T-helper 17 cell (primary cell): ENCODE results near the gene PPP1R12B. TPM values are rescaled to one million over a fixed set of nuclear protein-coding genes. Genes with fewer than 3 reads are reported as not detected.
"Not testable (repeated sequence)": the region's sequence is repeated elsewhere in the genome, so short reads cannot be mapped to it uniquely, and the experiment has no call there.

Experiments used
- ATAC-seq: fragments of 150-1000 bp; cut with Tn5 transposase; 2 replicates; pipeline ENCODE4 v1.10.0; 2021; ENCODE audit warnings: mild to moderate bottlenecking, moderate library complexity
- DNase-seq, 3 donors: peaks; one replicate each; pipeline versions ENCODE4 v3.0.0 to v3.0.0-alpha.2; 2020 to 2021
- H3K9me3 ChIP-seq: one replicate; pipeline ENCODE4 v1.7.0; 2013; ENCODE audit warnings: low read length, mild to moderate bottlenecking; ENCODE audit not compliant: control insufficient read depth, poor library complexity, severe bottlenecking
- H3K27ac Mint-ChIP-seq: one replicate; pipeline ENCODE4 v1.8.0; 2022; ENCODE audit warnings: mild to moderate bottlenecking, moderate library complexity, mixed read lengths
- H3K27me3 Mint-ChIP-seq: one replicate; pipeline ENCODE4 v1.8.0; 2022; ENCODE audit warnings: mixed read lengths
- H3K36me3 Mint-ChIP-seq: one replicate; pipeline ENCODE4 v1.8.0; 2022; ENCODE audit warnings: low read depth, mixed read lengths
- H3K4me1 Mint-ChIP-seq: one replicate; pipeline ENCODE4 v1.8.0; 2022; ENCODE audit warnings: mild to moderate bottlenecking, mixed read lengths
- H3K4me3 Mint-ChIP-seq: one replicate; pipeline ENCODE4 v1.8.0; 2022; ENCODE audit warnings: mild to moderate bottlenecking, moderate library complexity, mixed read lengths
- total RNA-seq, 4 donors: library from RNA in 2 of 4; stranded (reverse) in 2 of 4; gene quantifications; one replicate each; pipeline ENCODE4 v1.2.3 and lab custom pipeline; 2022 to 2026

Gene PPP1R12B
- total RNA-seq, 2 donors from 2014 or later, result 28.6 to 30.4 TPM

- no peaks in the 10 kb centered on the region for H3K27me3 Mint-ChIP-seq
- H3K4me3 Mint-ChIP-seq, result no peak overlapping the region
- H3K9me3 ChIP-seq, result no peaks in the 10 kb centered on the region
- H3K36me3 Mint-ChIP-seq, result no peaks in the 10 kb centered on the region
- H3K27ac Mint-ChIP-seq, result no peak overlapping the region
- ATAC-seq (no peak), DNase-seq (no peak)
- peaks cover 16% of the 10 kb centered on the region for H3K4me1 Mint-ChIP-seq
These were observed 7.5 kb downstream of the PPP1R12B start for GRCh38 chr1:202355944-202356553.

- Mint-ChIP-seq H3K4me3 (no peak overlapping the region), H3K36me3 (no peaks in the 10 kb centered on the region), H3K4me1 (peaks cover 19% of the 10 kb centered on the region), H3K27me3 (no peaks in the 10 kb centered on the region), H3K27ac (peak overlapping the region; percentile 67)
- DNase-seq (no peak), ATAC-seq (no peak)
- H3K9me3 ChIP-seq, result no peaks in the 10 kb centered on the region
These were observed 9.0 kb downstream of the PPP1R12B start for GRCh38 chr1:202357506-202357905.

- Mint-ChIP-seq H3K27me3 (no peaks in the 10 kb centered on the region), H3K4me3 (no peak overlapping the region), H3K27ac (no peak overlapping the region), H3K36me3 (no peaks in the 10 kb centered on the region), H3K4me1 (peaks cover 14% of the 10 kb centered on the region)
- ATAC-seq (no peak), DNase-seq (no peak)
- H3K9me3 ChIP-seq, result no peaks in the 10 kb centered on the region
These were observed 12.7 kb downstream of the PPP1R12B start for GRCh38 chr1:202361224-202361623.

- Mint-ChIP-seq H3K36me3 (no peaks in the 10 kb centered on the region), H3K4me3 (no peak overlapping the region), H3K27ac (no peak overlapping the region), H3K27me3 (no peaks in the 10 kb centered on the region), H3K4me1 (peaks cover 12% of the 10 kb centered on the region)
- no peaks in the 10 kb centered on the region for H3K9me3 ChIP-seq
- DNase-seq (no peak), ATAC-seq (no peak)
These were observed 13.2 kb downstream of the PPP1R12B start for GRCh38 chr1:202361701-202362100.

GRCh38 chr1:202362212-202362611, 13.7 kb downstream of the PPP1R12B start:
- ATAC-seq (no peak), DNase-seq (no peak)
- no peak overlapping the region for H3K4me3 Mint-ChIP-seq
- no peak overlapping the region for H3K27ac Mint-ChIP-seq
- no peaks in the 10 kb centered on the region for H3K36me3 Mint-ChIP-seq
- H3K4me1 Mint-ChIP-seq, result peaks cover 12% of the 10 kb centered on the region
- no peaks in the 10 kb centered on the region for H3K9me3 ChIP-seq
- H3K27me3 Mint-ChIP-seq, result no peaks in the 10 kb centered on the region

GRCh38 chr1:202365092-202365815, 16.8 kb downstream of the PPP1R12B start:
- no peak overlapping the region for H3K27ac Mint-ChIP-seq
- H3K4me1 Mint-ChIP-seq, result peaks cover 9% of the 10 kb centered on the region
- no peaks in the 10 kb centered on the region for H3K27me3 Mint-ChIP-seq
- DNase-seq (no peak), ATAC-seq (no peak)
- no peak overlapping the region for H3K4me3 Mint-ChIP-seq
- H3K9me3 ChIP-seq, result no peaks in the 10 kb centered on the region
- no peaks in the 10 kb centered on the region for H3K36me3 Mint-ChIP-seq

- H3K9me3 ChIP-seq, result no peaks in the 10 kb centered on the region
- Mint-ChIP-seq H3K4me3 (no peak overlapping the region), H3K36me3 (no peaks in the 10 kb centered on the region), H3K27ac (no peak overlapping the region), H3K27me3 (no peaks in the 10 kb centered on the region), H3K4me1 (peaks cover 4% of the 10 kb centered on the region)
- no peak for DNase-seq
- no peak for ATAC-seq
These were observed 18.8 kb downstream of the PPP1R12B start for GRCh38 chr1:202367271-202367670.

- not testable (repeated sequence) for DNase-seq, H3K4me1 Mint-ChIP-seq, H3K36me3 Mint-ChIP-seq, H3K27me3 Mint-ChIP-seq, H3K9me3 ChIP-seq, ATAC-seq, H3K27ac Mint-ChIP-seq, H3K4me3 Mint-ChIP-seq
These were observed 22.4 kb downstream of the PPP1R12B start for GRCh38 chr1:202370906-202371305.

- Mint-ChIP-seq H3K4me3 (no peak overlapping the region), H3K27me3 (no peaks in the 10 kb centered on the region), H3K36me3 (peaks cover 5% of the 10 kb centered on the region), H3K27ac (no peak overlapping the region), H3K4me1 (peaks cover 16% of the 10 kb centered on the region)
- ATAC-seq (no peak), DNase-seq (no peak)
- H3K9me3 ChIP-seq, result no peaks in the 10 kb centered on the region
These were observed 25.6 kb downstream of the PPP1R12B start for GRCh38 chr1:202374099-202374498.

GRCh38 chr1:202375175-202375574, 26.7 kb downstream of the PPP1R12B start:
- not testable (repeated sequence) for H3K27me3 Mint-ChIP-seq, DNase-seq, H3K9me3 ChIP-seq, ATAC-seq, H3K36me3 Mint-ChIP-seq, H3K4me3 Mint-ChIP-seq
- H3K4me1 Mint-ChIP-seq, result peaks cover 23% of the 10 kb centered on the region
- peak overlapping the region; percentile 61 for H3K27ac Mint-ChIP-seq

GRCh38 chr1:202376247-202376646, 27.7 kb downstream of the PPP1R12B start:
- Mint-ChIP-seq H3K36me3 (peaks cover 5% of the 10 kb centered on the region), H3K4me3 (no peak overlapping the region), H3K27ac (peak overlapping the region; percentile 61), H3K4me1 (peaks cover 33% of the 10 kb centered on the region), H3K27me3 (no peaks in the 10 kb centered on the region)
- no peak for ATAC-seq
- no peak for DNase-seq
- H3K9me3 ChIP-seq, result no peaks in the 10 kb centered on the region

- H3K9me3 ChIP-seq, DNase-seq, H3K27me3 Mint-ChIP-seq, H3K36me3 Mint-ChIP-seq: not testable (repeated sequence)
- H3K4me1 Mint-ChIP-seq, result peaks cover 31% of the 10 kb centered on the region
- H3K4me3 Mint-ChIP-seq, result peak overlapping the region; percentile 75
- H3K27ac Mint-ChIP-seq, result peak overlapping the region; percentile 85
- peak; percentile 89 for ATAC-seq
These were observed 31.5 kb downstream of the PPP1R12B start for GRCh38 chr1:202379884-202380529.

- Mint-ChIP-seq H3K4me3 (peak overlapping the region; percentile 70), H3K27ac (peak overlapping the region; percentile 85), H3K4me1 (peaks cover 27% of the 10 kb centered on the region)
- not testable (repeated sequence) for H3K9me3 ChIP-seq, H3K27me3 Mint-ChIP-seq, DNase-seq, H3K36me3 Mint-ChIP-seq
- ATAC-seq, result peak; percentile 23
These were observed 32.0 kb downstream of the PPP1R12B start for GRCh38 chr1:202380535-202380934.
